ENCODE data around the gene TIMM13.
A peak's percentile ranks its signal among the peaks of the same experiment; 100 is the strongest.

Gene TIMM13

GRCh38 chr19:2457394-2458037 is 30.1 kb upstream of the TIMM13 start:
- no peak for DNase-seq (ENCODE audit: low read depth in 1 of 2, low spot score in 1 of 2)
- TF ChIP-seq, protein P1, sequence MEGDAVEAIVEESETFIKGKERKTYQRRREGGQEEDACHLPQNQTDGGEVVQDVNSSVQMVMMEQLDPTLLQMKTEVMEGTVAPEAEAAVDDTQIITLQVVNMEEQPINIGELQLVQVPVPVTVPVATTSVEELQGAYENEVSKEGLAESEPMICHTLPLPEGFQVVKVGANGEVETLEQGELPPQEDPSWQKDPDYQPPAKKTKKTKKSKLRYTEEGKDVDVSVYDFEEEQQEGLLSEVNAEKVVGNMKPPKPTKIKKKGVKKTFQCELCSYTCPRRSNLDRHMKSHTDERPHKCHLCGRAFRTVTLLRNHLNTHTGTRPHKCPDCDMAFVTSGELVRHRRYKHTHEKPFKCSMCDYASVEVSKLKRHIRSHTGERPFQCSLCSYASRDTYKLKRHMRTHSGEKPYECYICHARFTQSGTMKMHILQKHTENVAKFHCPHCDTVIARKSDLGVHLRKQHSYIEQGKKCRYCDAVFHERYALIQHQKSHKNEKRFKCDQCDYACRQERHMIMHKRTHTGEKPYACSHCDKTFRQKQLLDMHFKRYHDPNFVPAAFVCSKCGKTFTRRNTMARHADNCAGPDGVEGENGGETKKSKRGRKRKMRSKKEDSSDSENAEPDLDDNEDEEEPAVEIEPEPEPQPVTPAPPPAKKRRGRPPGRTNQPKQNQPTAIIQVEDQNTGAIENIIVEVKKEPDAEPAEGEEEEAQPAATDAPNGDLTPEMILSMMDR (IDR thresholded peaks at IDR 0.05; ENCODE audit: insufficient read depth, low read length), result no peak
- TF ChIP-seq, protein P2, sequence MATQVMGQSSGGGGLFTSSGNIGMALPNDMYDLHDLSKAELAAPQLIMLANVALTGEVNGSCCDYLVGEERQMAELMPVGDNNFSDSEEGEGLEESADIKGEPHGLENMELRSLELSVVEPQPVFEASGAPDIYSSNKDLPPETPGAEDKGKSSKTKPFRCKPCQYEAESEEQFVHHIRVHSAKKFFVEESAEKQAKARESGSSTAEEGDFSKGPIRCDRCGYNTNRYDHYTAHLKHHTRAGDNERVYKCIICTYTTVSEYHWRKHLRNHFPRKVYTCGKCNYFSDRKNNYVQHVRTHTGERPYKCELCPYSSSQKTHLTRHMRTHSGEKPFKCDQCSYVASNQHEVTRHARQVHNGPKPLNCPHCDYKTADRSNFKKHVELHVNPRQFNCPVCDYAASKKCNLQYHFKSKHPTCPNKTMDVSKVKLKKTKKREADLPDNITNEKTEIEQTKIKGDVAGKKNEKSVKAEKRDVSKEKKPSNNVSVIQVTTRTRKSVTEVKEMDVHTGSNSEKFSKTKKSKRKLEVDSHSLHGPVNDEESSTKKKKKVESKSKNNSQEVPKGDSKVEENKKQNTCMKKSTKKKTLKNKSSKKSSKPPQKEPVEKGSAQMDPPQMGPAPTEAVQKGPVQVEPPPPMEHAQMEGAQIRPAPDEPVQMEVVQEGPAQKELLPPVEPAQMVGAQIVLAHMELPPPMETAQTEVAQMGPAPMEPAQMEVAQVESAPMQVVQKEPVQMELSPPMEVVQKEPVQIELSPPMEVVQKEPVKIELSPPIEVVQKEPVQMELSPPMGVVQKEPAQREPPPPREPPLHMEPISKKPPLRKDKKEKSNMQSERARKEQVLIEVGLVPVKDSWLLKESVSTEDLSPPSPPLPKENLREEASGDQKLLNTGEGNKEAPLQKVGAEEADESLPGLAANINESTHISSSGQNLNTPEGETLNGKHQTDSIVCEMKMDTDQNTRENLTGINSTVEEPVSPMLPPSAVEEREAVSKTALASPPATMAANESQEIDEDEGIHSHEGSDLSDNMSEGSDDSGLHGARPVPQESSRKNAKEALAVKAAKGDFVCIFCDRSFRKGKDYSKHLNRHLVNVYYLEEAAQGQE (IDR thresholded peaks at IDR 0.05; ENCODE audit: insufficient replicate concordance, low read depth), result no peak
- TF ChIP-seq GABPA (IDR thresholded peaks at IDR 0.05; ENCODE audit: low read depth) (no peak), SPI1 (IDR thresholded peaks at IDR 0.05; ENCODE audit: borderline replicate concordance, low read depth) (no peak), POLR2AphosphoS5 (IDR thresholded peaks at IDR 0.05; ENCODE audit: low read depth) (no peak)
- 0 out of 2 replicates have a peak overlapping the region, but pooled peaks have one; percentile 12 for H3K4me3 ChIP-seq (replicated peaks; ENCODE audit: insufficient read depth, low read length)
- peak overlapping the region; percentile 73 for H3K27ac ChIP-seq (replicated peaks)
- H3K27me3 ChIP-seq (ENCODE audit: insufficient read depth, poor library complexity, severe bottlenecking), result no peaks in the 10 kb centered on the region

DNA sequence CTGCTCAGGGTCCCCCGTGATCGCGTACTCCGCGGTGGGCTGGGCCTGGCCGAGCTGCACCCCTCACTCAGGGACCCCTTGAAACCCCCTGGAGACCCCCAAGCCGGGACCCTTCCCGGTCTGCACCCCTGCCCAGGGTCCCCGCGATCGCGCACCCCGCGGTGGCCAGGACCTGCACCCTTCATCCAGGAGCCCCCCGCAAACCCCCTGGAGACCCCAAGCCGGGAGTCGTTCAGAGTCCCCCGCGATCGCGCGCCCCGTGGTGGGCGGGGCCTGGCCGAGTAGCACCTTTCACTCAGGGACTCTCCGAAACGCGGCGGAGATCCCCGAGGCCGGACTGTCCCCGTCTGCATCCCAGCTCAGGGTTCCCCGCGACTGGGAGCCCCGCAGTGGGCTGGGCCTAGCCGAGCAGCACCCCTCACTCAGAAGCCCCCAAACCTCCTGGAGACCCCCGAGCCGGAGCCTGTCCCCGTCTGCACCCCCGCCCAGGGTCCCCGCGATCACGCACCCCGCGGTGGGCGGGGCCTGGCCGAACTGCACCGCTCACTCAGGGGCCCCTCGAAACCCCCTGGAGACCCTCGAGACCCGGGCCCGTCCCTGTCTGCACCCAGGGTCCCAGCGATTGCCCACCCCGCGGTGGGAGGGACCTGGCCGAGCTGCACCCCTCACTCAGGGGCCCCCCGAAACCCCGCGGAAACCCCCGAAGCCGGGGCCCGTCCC is 28.6 kb upstream of the TIMM13 start:
- Histone ChIP-seq H3K27ac (replicated peaks) (peak overlapping the region; percentile 79), H3K4me3 (replicated peaks; ENCODE audit: insufficient read depth, low read length) (peak overlapping the region; percentile 81), H3K27me3 (ENCODE audit: insufficient read depth, poor library complexity, severe bottlenecking) (no peaks in the 10 kb centered on the region)
- TF ChIP-seq POLR2AphosphoS5 (IDR thresholded peaks at IDR 0.05; ENCODE audit: low read depth) (no peak), SPI1 (IDR thresholded peaks at IDR 0.05; ENCODE audit: borderline replicate concordance, low read depth) (no peak), GABPA (IDR thresholded peaks at IDR 0.05; ENCODE audit: low read depth) (no peak)
- TF ChIP-seq, protein P1 (IDR thresholded peaks at IDR 0.05; ENCODE audit: insufficient read depth, low read length), result no peak
- TF ChIP-seq, protein P2 (IDR thresholded peaks at IDR 0.05; ENCODE audit: insufficient replicate concordance, low read depth), result no peak
- peak in 1 of 2 experiments; percentile 48 for DNase-seq (ENCODE audit: low read depth in 1 of 2, low spot score in 1 of 2)

- Histone ChIP-seq H3K27me3 (ENCODE audit: insufficient read depth, poor library complexity, severe bottlenecking) (no peaks in the 10 kb centered on the region), H3K4me3 (replicated peaks; ENCODE audit: insufficient read depth, low read length) (peak overlapping the region; percentile 81), H3K27ac (replicated peaks) (peak overlapping the region; percentile 79)
- TF ChIP-seq, protein P2 (IDR thresholded peaks at IDR 0.05; ENCODE audit: insufficient replicate concordance, low read depth), result no peak
- TF ChIP-seq, protein P1 (IDR thresholded peaks at IDR 0.05; ENCODE audit: insufficient read depth, low read length), result no peak
- TF ChIP-seq SPI1 (IDR thresholded peaks at IDR 0.05; ENCODE audit: borderline replicate concordance, low read depth) (no peak), GABPA (IDR thresholded peaks at IDR 0.05; ENCODE audit: low read depth) (no peak), POLR2AphosphoS5 (IDR thresholded peaks at IDR 0.05; ENCODE audit: low read depth) (no peak)
- DNase-seq (ENCODE audit: low read depth in 1 of 2, low spot score in 1 of 2), result no peak
These were observed 27.8 kb upstream of the TIMM13 start for GRCh38 chr19:2454962-2455850.
